ENCODE measurements around the gene RAPGEF2. TPM values are rescaled to one million over a fixed set of nuclear protein-coding genes. Genes with fewer than 3 reads are reported as not detected.

The RAPGEF2 gene
- total and polyA plus RNA-seq, 2 of the 8 experiments (the other 6 are each of a cell fraction or from before 2014, with no cell fraction given): 24.4 to 48.6 TPM

- Histone ChIP-seq H2BK15ac (ENCODE audit: low read length) (no peak overlapping the region), H3K79me1 (ENCODE audit: low read depth, low read length) (peaks cover 7% of the 10 kb centered on the region; the same call in 1 of the 2 replicates), H3K79me2 (ENCODE audit: control insufficient read depth in 1 of 2, insufficient read depth in 2 of 2, low read length in 2 of 2) (peaks cover 3 to 97% of the 10 kb centered on the region in 2 experiments; a peak in 3 of 4 replicates), H4K91ac (replicated peaks; ENCODE audit: insufficient read length, low read length) (no peak overlapping the region), H2AFZ (ENCODE audit: low read length) (no peak overlapping the region), H3K4ac (replicated peaks; ENCODE audit: insufficient read length, low read depth, low read length) (no peak overlapping the region), H3K56ac (replicated peaks; ENCODE audit: insufficient read length, low read depth, low read length) (no peak overlapping the region), H3K4me2 (ENCODE audit: insufficient read depth in 1 of 2, low read depth in 2 of 2, low read length in 2 of 2) (no peak overlapping the region), H3K27ac (ENCODE audit: low read depth, low read length) (no peak overlapping the region), H3K36me3 (ENCODE audit: control insufficient read depth in 2 of 4, insufficient read depth in 4 of 4, low read length in 3 of 4) (no peaks in the 10 kb centered on the region), H3K23ac (ENCODE audit: insufficient read length) (no peak overlapping the region), H2AK5ac (ENCODE audit: low read depth, low read length) (no peak overlapping the region), H2BK5ac (ENCODE audit: low read depth, low read length) (no peak overlapping the region), H3K23me2 (ENCODE audit: low read depth, low read length) (no peaks in the 10 kb centered on the region), H3K27me3 (replicated peaks in 1 of 4; ENCODE audit: control insufficient read depth in 3 of 4, extremely low read depth in 1 of 4, insufficient read depth in 3 of 4, low read length in 3 of 4) (no peaks in the 10 kb centered on the region), H4K20me1 (replicated peaks in 1 of 2; ENCODE audit: control insufficient read depth in 1 of 2, insufficient read depth in 2 of 2, low read length in 2 of 2) (no peaks in the 10 kb centered on the region), H2BK12ac (ENCODE audit: low read depth, low read length) (no peak overlapping the region), H3K4me1 (replicated peaks in 1 of 4; ENCODE audit: control insufficient read depth in 3 of 4, insufficient read depth in 4 of 4, low read length in 3 of 4) (peaks cover 0 to 7% (median 3%) of the 10 kb centered on the region in 4 experiments; a peak in 4 of 7 replicates), H3K18ac (ENCODE audit: extremely low read depth, low read length) (no peak overlapping the region), H3K14ac (ENCODE audit: insufficient read length) (no peak overlapping the region), H2BK20ac (ENCODE audit: low read length) (no peak overlapping the region), H2BK120ac (replicated peaks; ENCODE audit: low read depth, low read length) (no peak overlapping the region), H3K9ac (replicated peaks in 1 of 4; ENCODE audit: extremely low read depth in 1 of 4, low read depth in 3 of 4, low read length in 3 of 4) (no peak overlapping the region), H4K5ac (ENCODE audit: insufficient read length, low read depth, low read length) (no peak overlapping the region), H3K4me3 (ENCODE audit: extremely low read depth in 1 of 4, insufficient read depth in 2 of 4, low read depth in 3 of 4, low read length in 4 of 4) (no peak overlapping the region), H4K8ac (ENCODE audit: extremely low read depth, insufficient read depth, low read length) (no peak overlapping the region), H3K9me3 (ENCODE audit: insufficient read depth in 2 of 2, low read depth in 1 of 2, low read length in 1 of 2) (no peaks in the 10 kb centered on the region)
- POLR2A ChIA-PET (ENCODE audit: partially characterized antibody): no interaction called here
- TF ChIP-seq TAF1 (IDR thresholded peaks at IDR 0.05; ENCODE audit: low read depth, low read length) (no peak), POU5F1 (IDR thresholded peaks at IDR 0.05; ENCODE audit: low read depth, low read length) (no peak), SIRT6 (IDR thresholded peaks at IDR 0.05; ENCODE audit: low read length) (no peak)
- DNase-seq (ENCODE audit: low read depth in 1 of 2, low spot score in 2 of 2) (no peak), FAIRE-seq (no peak)
- 90% methylated on average over 2 of the region's 2 CpGs; no CpG with 5 or more reads in 1 of the 2 experiments for WGBS, 2 experiments (ENCODE audit: extremely low coverage in 1 of 2, insufficient coverage in 1 of 2, insufficient read length in 1 of 2, insufficient replicate concordance in 2 of 2, low coverage in 1 of 2, low lambda C conversion rate in 2 of 2, missing lambda C conversion rate in 1 of 2)
- CTCF ChIA-PET (ENCODE audit: partially characterized antibody): no interaction called here
These were observed 45.6 kb downstream of the RAPGEF2 start for GRCh38 chr4:159148441-159148840.

All from H1 (cell line).